PC-3 (cell line): ENCODE data around the gene KRT33A. TPM values are rescaled to one million over a fixed set of nuclear protein-coding genes. Genes with fewer than 3 reads are reported as not detected.

ENCODE experiments used
- ATAC-seq: fragments of 200-7000 bp; cut with Tn5 transposase; 2 replicates; pipeline ENCODE4 v1.9.1; 2020; ENCODE audit warnings: mild to moderate bottlenecking, moderate library complexity
- BruUV-seq: library from RNA; stranded (reverse); fragments of 400-500 nt; replicated peaks from 2 replicates; lab custom pipeline; 2021; lab: Mats Ljungman, UMichigan
- CTCF ChIA-PET: fragments of 300-600 bp; sonication (Branson Sonifier 250); formaldehyde crosslinking; loops from one replicate; lab custom pipeline; 2022; ENCODE audit warnings: antibody characterized with exemption; lab: Charles Lee
- POLR2A ChIA-PET: fragments of 300-600 bp; sonication (Branson Sonifier 250); formaldehyde crosslinking; loops from one replicate; lab custom pipeline; 2022; ENCODE audit warnings: antibody characterized with exemption; ENCODE audit not compliant: unreplicated experiment; lab: Charles Lee
- DNase-seq: peaks from one replicate; pipeline ENCODE4 v3.0.0-alpha.2; 2015
- H2AFZ ChIP-seq: fragments of 300-600 bp; sonication (generic); 2 replicates; pipeline ENCODE4 v1.6.0; 2016; ENCODE audit warnings: antibody characterized with exemption, low read length
- H3F3A ChIP-seq: fragments of 300-600 bp; sonication (generic); one replicate; pipeline ENCODE4 v1.6.0; 2017; ENCODE audit warnings: antibody characterized with exemption, low read length, control low read depth, mild to moderate bottlenecking; ENCODE audit not compliant: unreplicated experiment
- H3K27ac ChIP-seq: fragments of 300-600 bp; sonication (generic); 2 replicates; pipeline ENCODE4 v1.5.1; 2016; ENCODE audit warnings: mild to moderate bottlenecking, low read length
- H3K27me3 ChIP-seq: fragments of 300-600 bp; sonication (generic); 2 replicates; pipeline ENCODE4 v1.6.1; 2016; ENCODE audit warnings: low read length, mixed read lengths
- H3K36me3 ChIP-seq: fragments of 300-600 bp; sonication (generic); 2 replicates; pipeline ENCODE4 v1.6.1; 2016; ENCODE audit warnings: low read depth, mixed run types, low read length, mixed read lengths
- H3K4me1 ChIP-seq: fragments of 300-600 bp; sonication (generic); 2 replicates; pipeline ENCODE4 v1.5.1; 2016; ENCODE audit warnings: low read length; ENCODE audit not compliant: insufficient read depth
- H3K4me2 ChIP-seq: fragments of 300-600 bp; sonication (generic); 2 replicates; pipeline ENCODE4 v1.6.0; 2016; ENCODE audit warnings: low read length
- H3K4me3 ChIP-seq: fragments of 300-600 bp; sonication (generic); 2 replicates; pipeline ENCODE4 v1.5.1; 2016; ENCODE audit warnings: mild to moderate bottlenecking, low read length, mixed read lengths
- H3K79me2 ChIP-seq: fragments of 300-600 bp; sonication (generic); 2 replicates; pipeline ENCODE4 v1.6.1; 2017; ENCODE audit warnings: low read length, mixed read lengths
- H3K9ac ChIP-seq: fragments of 300-600 bp; sonication (generic); 2 replicates; pipeline ENCODE4 v1.6.0; 2016; ENCODE audit warnings: mild to moderate bottlenecking, low read length
- H3K9me2 ChIP-seq: fragments of 300-600 bp; sonication (generic); replicated peaks from 2 replicates; pipeline ENCODE4 v1.6.1; 2016; ENCODE audit warnings: mixed run types, low read length, mixed read lengths
- H3K9me3 ChIP-seq: fragments of 300-600 bp; sonication (generic); 2 replicates; pipeline ENCODE4 v1.6.1; 2016; ENCODE audit warnings: low read length, mixed read lengths
- H4K20me1 ChIP-seq: fragments of 300-600 bp; sonication (generic); 2 replicates; pipeline ENCODE4 v1.6.1; 2016; ENCODE audit warnings: low read length, mixed read lengths
- CTCF ChIP-seq: fragments of 300-600 bp; sonication (generic); conservative IDR thresholded peaks from 2 replicates; pipeline ENCODE4 v1.5.1; 2017; ENCODE audit warnings: antibody characterized with exemption, low read depth, mild to moderate bottlenecking, low read length
- EZH2 ChIP-seq: fragments of 300-600 bp; sonication (generic); IDR thresholded peaks from one replicate; pipeline ENCODE4 v1.6.1; 2017; ENCODE audit warnings: antibody characterized with exemption, mild to moderate bottlenecking, low read length; ENCODE audit not compliant: unreplicated experiment
- EZH2phosphoT487 ChIP-seq: fragments of 300-600 bp; sonication (generic); IDR thresholded peaks from 2 replicates; pipeline ENCODE4 v1.6.1; 2018; ENCODE audit warnings: mild to moderate bottlenecking, antibody characterized with exemption, low read length, borderline replicate concordance
- intact Hi-C: fragments of 100-400 bp; cut with micrococcal nuclease; formaldehyde crosslinking; loops from 2 replicates; pipeline ENCODE4 v1.9.0; 2023
- total RNA-seq: library from RNA; depleted of rRNA; stranded (reverse); fragments of >200 nt; gene quantifications from 2 replicates; pipeline ENCODE4 v1.2.3, GENCODE V29; 2014

Gene KRT33A
- total RNA-seq, 1 experiment from 2014 or later = not detected

GRCh38 chr17:41333098-41333497, 17.5 kb downstream of the KRT33A start:
- DNase-seq (no peak), ATAC-seq (no peak)
- POLR2A ChIA-PET = no interaction called here
- Histone ChIP-seq H3K9me2 (no peaks in the 10 kb centered on the region), H3K9me3 (no peaks in the 10 kb centered on the region), H3K36me3 (no peaks in the 10 kb centered on the region), H3K27me3 (no peaks in the 10 kb centered on the region), H3F3A (no peaks in the 10 kb centered on the region), H2AFZ (no peak overlapping the region), H3K79me2 (no peaks in the 10 kb centered on the region), H3K27ac (no peak overlapping the region), H3K4me3 (no peak overlapping the region), H4K20me1 (no peaks in the 10 kb centered on the region), H3K4me2 (no peak overlapping the region), H3K4me1 (no peaks in the 10 kb centered on the region), H3K9ac (no peak overlapping the region)
- TF ChIP-seq CTCF (no peak), EZH2phosphoT487 (no peak), EZH2 (no peak)
- CTCF ChIA-PET = no interaction called here
- intact Hi-C loops = no loop called here
- BruUV-seq = no TSS peak

- Histone ChIP-seq H3K9ac (no peak overlapping the region), H3K36me3 (no peaks in the 10 kb centered on the region), H3K9me2 (no peaks in the 10 kb centered on the region), H3F3A (no peaks in the 10 kb centered on the region), H3K9me3 (no peaks in the 10 kb centered on the region), H3K27ac (no peak overlapping the region), H4K20me1 (no peaks in the 10 kb centered on the region), H3K4me2 (no peak overlapping the region), H3K4me1 (no peaks in the 10 kb centered on the region), H2AFZ (no peak overlapping the region), H3K79me2 (no peaks in the 10 kb centered on the region), H3K27me3 (no peaks in the 10 kb centered on the region), H3K4me3 (no peak overlapping the region)
- no TSS peak for BruUV-seq
- DNase-seq (no peak), ATAC-seq (no peak)
- no peak for TF ChIP-seq EZH2phosphoT487
- no peak for TF ChIP-seq EZH2
- no peak for TF ChIP-seq CTCF
- CTCF ChIA-PET = no interaction called here
- intact Hi-C loops = no loop called here
- POLR2A ChIA-PET = no interaction called here
These were observed 18.4 kb downstream of the KRT33A start for GRCh38 chr17:41332239-41332638.

- H3K4me3 ChIP-seq = no peak overlapping the region
- TF ChIP-seq EZH2 = no peak
- ChIA-PET CTCF (no interaction called here), POLR2A (no interaction called here)
- no peaks in the 10 kb centered on the region for H3K9me2 ChIP-seq
- H2AFZ ChIP-seq = no peak overlapping the region
- no peak for DNase-seq
- no peaks in the 10 kb centered on the region for H3K79me2 ChIP-seq
- H3K27me3 ChIP-seq = no peaks in the 10 kb centered on the region
- no peak overlapping the region for H3K4me2 ChIP-seq
- no TSS peak for BruUV-seq
- no peaks in the 10 kb centered on the region for H3F3A ChIP-seq
- no peaks in the 10 kb centered on the region for H3K9me3 ChIP-seq
- ATAC-seq = no peak
- no peaks in the 10 kb centered on the region for H4K20me1 ChIP-seq
- H3K27ac ChIP-seq = no peak overlapping the region
- intact Hi-C loops = no loop called here
- H3K4me1 ChIP-seq = no peaks in the 10 kb centered on the region
- H3K9ac ChIP-seq = no peak overlapping the region
- no peaks in the 10 kb centered on the region for H3K36me3 ChIP-seq
These were observed 19.0 kb downstream of the KRT33A start for GRCh38 chr17:41331606-41332005.
